Smooth muscle cell (in vitro differentiated cells): ENCODE results near the gene OR4N5. TPM values are rescaled to one million over a fixed set of nuclear protein-coding genes. Genes with fewer than 3 reads are reported as not detected.

Experiments used
- DNase-seq: peaks from one replicate; lab custom pipeline; 2025; ENCODE audit not compliant: unreplicated experiment; lab: John Stamatoyannopoulos, UW
- H2AFZ ChIP-seq: fragments of 200-600 bp; sonication (generic); 2 replicates; pipeline ENCODE4 v1.6.0; 2016; ENCODE audit warnings: antibody characterized with exemption, low read depth, mild to moderate bottlenecking
- H3F3A ChIP-seq: fragments of 200-600 bp; sonication (generic); 2 replicates; pipeline ENCODE4 v1.6.0; 2017; ENCODE audit warnings: antibody characterized with exemption, low read depth
- H3K27ac ChIP-seq: fragments of 200-600 bp; sonication (generic); 2 replicates; pipeline ENCODE4 v1.5.1; 2016; ENCODE audit warnings: low read depth, mild to moderate bottlenecking
- H3K27me3 ChIP-seq: fragments of 200-600 bp; sonication (generic); 2 replicates; pipeline ENCODE4 v1.6.1; 2016; ENCODE audit warnings: low read depth, mild to moderate bottlenecking
- H3K36me3 ChIP-seq: fragments of 200-600 bp; sonication (generic); 2 replicates; pipeline ENCODE4 v1.5.1; 2016; ENCODE audit warnings: low read depth
- H3K4me1 ChIP-seq: fragments of 200-600 bp; sonication (generic); 2 replicates; pipeline ENCODE4 v1.5.1; 2016; ENCODE audit warnings: low read depth
- H3K4me2 ChIP-seq: fragments of 200-600 bp; sonication (generic); 2 replicates; pipeline ENCODE4 v1.6.0; 2016; ENCODE audit warnings: mild to moderate bottlenecking
- H3K4me3 ChIP-seq: fragments of 200-600 bp; sonication (generic); 2 replicates; pipeline ENCODE4 v1.5.1; 2016; ENCODE audit warnings: mild to moderate bottlenecking
- H3K79me2 ChIP-seq: fragments of 200-600 bp; sonication (generic); 2 replicates; pipeline ENCODE4 v1.6.0; 2016; ENCODE audit warnings: low read depth, mild to moderate bottlenecking
- H3K9ac ChIP-seq: fragments of 200-600 bp; sonication (generic); 2 replicates; pipeline ENCODE4 v1.6.0; 2016; ENCODE audit warnings: low read depth
- H3K9me3 ChIP-seq: fragments of 200-600 bp; sonication (generic); replicated peaks from 2 replicates; pipeline ENCODE4 v1.5.1; 2016; ENCODE audit warnings: low read depth
- H4K20me1 ChIP-seq: fragments of 200-600 bp; sonication (generic); 2 replicates; pipeline ENCODE4 v1.6.0; 2016; ENCODE audit warnings: low read depth
- WGBS: methylation state at CpG from one replicate; pipeline ENCODE4 v1.1.7; 2016; ENCODE audit warnings: low lambda C conversion rate; 5-methylcytosine and 5-hydroxymethylcytosine counted together
- polyA plus RNA-seq: library from polyadenylated mRNA; unstranded; fragments of >200 nt; fragmentation: Nextera tagmentation; extraction: Ambion mirVana; gene quantifications from 2 replicates; pipeline ENCODE4 v1.2.1, GENCODE V29; 2016
- total RNA-seq: library from RNA; depleted of rRNA; stranded (reverse); fragments of >200 nt; gene quantifications from 2 replicates; pipeline ENCODE4 v1.2.3, GENCODE V29; 2014
- TF ChIP-seq, protein P1 (sequence below): fragments of 200-600 bp; sonication (generic); IDR thresholded peaks from 2 replicates; pipeline ENCODE4 v1.5.1; 2017; ENCODE audit warnings: borderline replicate concordance, mild to moderate bottlenecking, antibody characterized with exemption; ENCODE audit not compliant: insufficient read depth, poor library complexity, severe bottlenecking

Gene OR4N5
- total and polyA plus RNA-seq, 2 experiments from 2014 or later, result not detected

DNA sequence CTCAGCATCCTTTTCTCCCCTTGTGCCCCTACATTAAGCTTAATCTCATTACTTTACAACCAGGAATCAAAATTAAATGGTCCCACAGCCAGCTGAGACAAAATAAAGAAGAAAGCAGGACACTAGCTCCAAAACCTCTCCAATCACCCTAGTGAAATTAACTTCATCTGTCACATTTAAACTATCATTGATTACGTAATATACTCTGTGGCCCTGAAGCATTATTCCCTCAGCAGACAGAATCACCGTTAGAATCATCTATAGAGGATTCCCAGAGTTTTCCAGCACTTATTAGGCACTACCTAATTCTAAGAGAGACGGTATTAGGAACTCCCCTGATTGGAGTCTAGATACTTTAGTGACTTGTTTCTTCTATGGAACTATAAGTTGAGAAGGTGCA, 28.2 kb upstream of the OR4N5 start, which contains the start of gene OR4K17:
OR4K17 (plus strand) TSS at position 302 of the 400 bp plus-strand sequence. CDS start 6,761 bp downstream, outside the sequence.
- H3K4me1 ChIP-seq, result no peaks in the 10 kb centered on the region
- WGBS, result 51% methylated on average over 3 of the region's 3 CpGs
- H3K4me3 ChIP-seq, result no peak within 1 kb of the TSS
- TF ChIP-seq, protein P1, sequence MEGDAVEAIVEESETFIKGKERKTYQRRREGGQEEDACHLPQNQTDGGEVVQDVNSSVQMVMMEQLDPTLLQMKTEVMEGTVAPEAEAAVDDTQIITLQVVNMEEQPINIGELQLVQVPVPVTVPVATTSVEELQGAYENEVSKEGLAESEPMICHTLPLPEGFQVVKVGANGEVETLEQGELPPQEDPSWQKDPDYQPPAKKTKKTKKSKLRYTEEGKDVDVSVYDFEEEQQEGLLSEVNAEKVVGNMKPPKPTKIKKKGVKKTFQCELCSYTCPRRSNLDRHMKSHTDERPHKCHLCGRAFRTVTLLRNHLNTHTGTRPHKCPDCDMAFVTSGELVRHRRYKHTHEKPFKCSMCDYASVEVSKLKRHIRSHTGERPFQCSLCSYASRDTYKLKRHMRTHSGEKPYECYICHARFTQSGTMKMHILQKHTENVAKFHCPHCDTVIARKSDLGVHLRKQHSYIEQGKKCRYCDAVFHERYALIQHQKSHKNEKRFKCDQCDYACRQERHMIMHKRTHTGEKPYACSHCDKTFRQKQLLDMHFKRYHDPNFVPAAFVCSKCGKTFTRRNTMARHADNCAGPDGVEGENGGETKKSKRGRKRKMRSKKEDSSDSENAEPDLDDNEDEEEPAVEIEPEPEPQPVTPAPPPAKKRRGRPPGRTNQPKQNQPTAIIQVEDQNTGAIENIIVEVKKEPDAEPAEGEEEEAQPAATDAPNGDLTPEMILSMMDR, result no peak
- no peak within 1 kb of the TSS for H3K9ac ChIP-seq
- H3F3A ChIP-seq, result no peaks in the 10 kb centered on the region
- H3K27ac ChIP-seq, result no peak within 1 kb of the TSS
- no peak within 1 kb of the TSS for H3K4me2 ChIP-seq
- H2AFZ ChIP-seq, result no peak within 1 kb of the TSS
- H4K20me1 ChIP-seq, result no peaks in the 10 kb centered on the region
- no peak for DNase-seq
- no peaks in the 10 kb centered on the region for H3K36me3 ChIP-seq
- no peaks in the 10 kb centered on the region for H3K9me3 ChIP-seq
- H3K79me2 ChIP-seq, result no peaks in the 10 kb centered on the region
- H3K27me3 ChIP-seq, result no peaks in the 10 kb centered on the region

DNA sequence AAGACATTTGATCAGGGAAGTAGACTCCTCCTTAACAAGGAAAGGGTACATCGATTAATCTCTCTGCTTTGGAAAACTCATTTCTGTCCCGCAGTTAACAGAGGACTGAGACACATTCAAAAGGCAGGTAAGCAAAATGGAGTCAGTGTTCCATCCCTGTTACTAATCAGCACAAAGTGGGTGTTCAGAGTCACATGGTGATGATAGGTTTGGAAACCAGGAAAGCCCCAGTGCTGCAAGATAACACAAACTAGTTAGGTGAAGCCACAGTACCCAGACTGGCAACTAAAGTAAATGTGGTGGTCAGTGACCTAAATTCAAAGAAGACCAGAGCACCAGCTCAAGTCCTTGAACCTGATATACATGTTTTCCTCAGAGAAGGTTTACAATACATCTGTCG, 26.3 kb upstream of the OR4N5 start:
- no peaks in the 10 kb centered on the region for H3K4me1 ChIP-seq
- H3K36me3 ChIP-seq, result no peaks in the 10 kb centered on the region
- no peaks in the 10 kb centered on the region for H4K20me1 ChIP-seq
- no peak overlapping the region for H3K9ac ChIP-seq
- WGBS, result 76% methylated on average over 3 of the region's 3 CpGs
- no peak overlapping the region for H2AFZ ChIP-seq
- no peak overlapping the region for H3K27ac ChIP-seq
- no peaks in the 10 kb centered on the region for H3F3A ChIP-seq
- H3K27me3 ChIP-seq, result no peaks in the 10 kb centered on the region
- H3K9me3 ChIP-seq, result peaks cover 4% of the 10 kb centered on the region
- no peak for DNase-seq
- no peak overlapping the region for H3K4me2 ChIP-seq
- no peak overlapping the region for H3K4me3 ChIP-seq
- H3K79me2 ChIP-seq, result no peaks in the 10 kb centered on the region
- TF ChIP-seq, protein P1, result no peak

DNA sequence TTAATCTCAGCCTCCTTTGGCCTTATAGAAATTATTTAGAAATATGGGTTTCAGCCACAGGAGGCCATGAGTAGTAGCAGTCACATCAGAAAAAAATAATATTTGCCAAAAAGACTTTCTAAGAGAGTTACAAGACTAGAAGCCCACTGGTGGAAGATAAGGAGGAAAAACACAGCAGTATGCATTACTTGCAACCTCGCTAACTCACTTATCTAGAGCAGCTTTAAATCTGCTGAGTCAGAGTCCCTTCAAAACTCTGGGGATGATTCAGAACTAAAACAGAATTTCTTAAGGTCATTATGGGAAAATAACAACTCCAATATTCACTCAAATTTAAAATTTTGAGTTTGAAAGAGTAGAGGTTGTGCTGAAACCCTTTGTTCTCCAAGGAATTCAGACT, 21.9 kb upstream of the OR4N5 start:
- Histone ChIP-seq H3K4me3 (no peak overlapping the region), H3K27ac (no peak overlapping the region), H3K9ac (no peak overlapping the region), H3K27me3 (no peaks in the 10 kb centered on the region), H2AFZ (no peak overlapping the region), H3K4me2 (no peak overlapping the region), H3K36me3 (no peaks in the 10 kb centered on the region), H3K79me2 (no peaks in the 10 kb centered on the region), H3K9me3 (peaks cover 9% of the 10 kb centered on the region), H3F3A (no peaks in the 10 kb centered on the region), H4K20me1 (no peaks in the 10 kb centered on the region), H3K4me1 (no peaks in the 10 kb centered on the region)
- TF ChIP-seq, protein P1, result no peak
- 50% methylated on average over 1 of the region's 1 CpG for WGBS
- no peak for DNase-seq

DNA sequence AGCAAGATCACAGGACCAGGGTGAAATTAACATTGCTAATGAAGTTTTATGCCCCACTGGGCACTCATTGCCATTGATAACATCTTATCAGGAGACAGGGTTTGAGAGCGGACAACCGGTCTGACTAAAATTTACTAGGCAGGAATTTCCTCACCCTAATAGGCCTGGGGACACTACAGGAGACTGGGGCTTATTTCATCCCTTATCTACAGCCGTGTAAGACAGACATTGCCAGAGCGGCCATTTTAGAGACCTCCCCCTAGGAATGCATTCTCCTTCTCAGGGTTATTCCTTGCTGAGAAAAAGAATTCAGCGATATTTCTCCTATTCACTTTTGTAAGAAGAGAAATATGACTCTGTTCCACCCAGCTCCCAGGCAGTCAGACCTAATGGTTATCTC, 19.8 kb upstream of the OR4N5 start:
- TF ChIP-seq, protein P1, result no peak
- H3F3A ChIP-seq, result no peaks in the 10 kb centered on the region
- H2AFZ ChIP-seq, result no peak overlapping the region
- WGBS, result 80% methylated on average over 5 of the region's 5 CpGs
- no peak overlapping the region for H3K9ac ChIP-seq
- no peaks in the 10 kb centered on the region for H3K4me1 ChIP-seq
- no peaks in the 10 kb centered on the region for H4K20me1 ChIP-seq
- H3K27ac ChIP-seq, result no peak overlapping the region
- H3K4me2 ChIP-seq, result no peak overlapping the region
- DNase-seq, result no peak
- no peak overlapping the region for H3K4me3 ChIP-seq
- no peaks in the 10 kb centered on the region for H3K27me3 ChIP-seq
- no peaks in the 10 kb centered on the region for H3K79me2 ChIP-seq
- no peaks in the 10 kb centered on the region for H3K36me3 ChIP-seq
- peaks cover 14% of the 10 kb centered on the region for H3K9me3 ChIP-seq
